ENCODE results near the gene SCARB1. TPM values are rescaled to one million over a fixed set of nuclear protein-coding genes. Genes with fewer than 3 reads are reported as not detected.
A peak's percentile ranks its signal among the peaks of the same experiment; 100 is the strongest.

SCARB1 gene
- total and polyA plus RNA-seq, 2 of the 13 experiments (the other 11 are each of a cell fraction or from before 2014, with no cell fraction given): 63.4 to 160 TPM

DNA sequence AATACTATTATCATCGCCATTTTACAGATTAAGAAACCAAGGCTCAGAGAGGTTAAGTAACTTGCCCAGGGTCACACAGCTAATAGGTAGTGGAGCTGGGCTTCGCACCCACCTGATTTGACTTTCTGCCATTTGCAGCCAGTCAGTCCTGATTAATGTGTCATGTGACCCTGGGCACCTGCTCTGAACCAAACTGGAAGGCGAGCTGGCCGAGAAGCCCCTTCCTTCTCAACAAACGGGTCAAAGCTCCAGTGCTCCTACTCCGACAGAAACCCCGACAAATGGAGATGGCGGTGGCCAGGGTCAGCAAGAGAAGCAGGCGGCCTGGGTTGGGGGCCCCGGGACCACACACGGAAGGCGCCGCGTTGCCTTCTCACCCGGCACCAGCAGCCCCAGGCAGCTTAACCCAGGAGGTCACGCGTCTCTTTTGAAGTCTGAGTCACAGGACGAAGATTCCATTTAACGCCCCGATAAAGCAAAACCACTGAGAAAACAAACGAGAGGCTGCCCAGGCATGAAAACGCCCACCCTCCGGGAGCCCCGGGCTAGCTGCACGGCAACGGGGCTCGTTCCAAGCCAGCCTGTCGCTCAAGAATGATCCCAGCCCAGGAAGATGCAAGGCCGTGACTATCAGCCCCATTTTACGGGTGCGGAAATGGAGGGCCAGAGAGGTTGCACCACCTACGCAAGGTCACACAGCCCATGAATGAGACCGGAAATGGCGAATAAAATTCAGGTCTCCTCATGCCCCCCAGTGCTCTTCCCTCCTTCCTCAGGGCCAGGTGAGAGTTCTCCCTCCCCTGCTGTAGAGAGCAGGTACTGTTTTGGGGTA, 124.8 kb downstream of the SCARB1 start (continued):
- TF ChIP-seq, protein P1, sequence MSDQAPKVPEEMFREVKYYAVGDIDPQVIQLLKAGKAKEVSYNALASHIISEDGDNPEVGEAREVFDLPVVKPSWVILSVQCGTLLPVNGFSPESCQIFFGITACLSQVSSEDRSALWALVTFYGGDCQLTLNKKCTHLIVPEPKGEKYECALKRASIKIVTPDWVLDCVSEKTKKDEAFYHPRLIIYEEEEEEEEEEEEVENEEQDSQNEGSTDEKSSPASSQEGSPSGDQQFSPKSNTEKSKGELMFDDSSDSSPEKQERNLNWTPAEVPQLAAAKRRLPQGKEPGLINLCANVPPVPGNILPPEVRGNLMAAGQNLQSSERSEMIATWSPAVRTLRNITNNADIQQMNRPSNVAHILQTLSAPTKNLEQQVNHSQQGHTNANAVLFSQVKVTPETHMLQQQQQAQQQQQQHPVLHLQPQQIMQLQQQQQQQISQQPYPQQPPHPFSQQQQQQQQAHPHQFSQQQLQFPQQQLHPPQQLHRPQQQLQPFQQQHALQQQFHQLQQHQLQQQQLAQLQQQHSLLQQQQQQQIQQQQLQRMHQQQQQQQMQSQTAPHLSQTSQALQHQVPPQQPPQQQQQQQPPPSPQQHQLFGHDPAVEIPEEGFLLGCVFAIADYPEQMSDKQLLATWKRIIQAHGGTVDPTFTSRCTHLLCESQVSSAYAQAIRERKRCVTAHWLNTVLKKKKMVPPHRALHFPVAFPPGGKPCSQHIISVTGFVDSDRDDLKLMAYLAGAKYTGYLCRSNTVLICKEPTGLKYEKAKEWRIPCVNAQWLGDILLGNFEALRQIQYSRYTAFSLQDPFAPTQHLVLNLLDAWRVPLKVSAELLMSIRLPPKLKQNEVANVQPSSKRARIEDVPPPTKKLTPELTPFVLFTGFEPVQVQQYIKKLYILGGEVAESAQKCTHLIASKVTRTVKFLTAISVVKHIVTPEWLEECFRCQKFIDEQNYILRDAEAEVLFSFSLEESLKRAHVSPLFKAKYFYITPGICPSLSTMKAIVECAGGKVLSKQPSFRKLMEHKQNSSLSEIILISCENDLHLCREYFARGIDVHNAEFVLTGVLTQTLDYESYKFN (CRISPR knock-in tag; conservative IDR thresholded peaks at IDR 0.05): 0 out of 2 replicates have a peak, but pooled peaks have one; percentile 23
- no peak for TF ChIP-seq EZH2 (conservative IDR thresholded peaks at IDR 0.05; ENCODE audit: low read depth, low read length)
- no peak for TF ChIP-seq ZNF343 (CRISPR knock-in tag; IDR thresholded peaks at IDR 0.05)
- TF ChIP-seq, protein P2, sequence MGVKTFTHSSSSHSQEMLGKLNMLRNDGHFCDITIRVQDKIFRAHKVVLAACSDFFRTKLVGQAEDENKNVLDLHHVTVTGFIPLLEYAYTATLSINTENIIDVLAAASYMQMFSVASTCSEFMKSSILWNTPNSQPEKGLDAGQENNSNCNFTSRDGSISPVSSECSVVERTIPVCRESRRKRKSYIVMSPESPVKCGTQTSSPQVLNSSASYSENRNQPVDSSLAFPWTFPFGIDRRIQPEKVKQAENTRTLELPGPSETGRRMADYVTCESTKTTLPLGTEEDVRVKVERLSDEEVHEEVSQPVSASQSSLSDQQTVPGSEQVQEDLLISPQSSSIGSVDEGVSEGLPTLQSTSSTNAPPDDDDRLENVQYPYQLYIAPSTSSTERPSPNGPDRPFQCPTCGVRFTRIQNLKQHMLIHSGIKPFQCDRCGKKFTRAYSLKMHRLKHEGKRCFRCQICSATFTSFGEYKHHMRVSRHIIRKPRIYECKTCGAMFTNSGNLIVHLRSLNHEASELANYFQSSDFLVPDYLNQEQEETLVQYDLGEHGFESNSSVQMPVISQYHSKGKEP (CRISPR knock-in tag; IDR thresholded peaks at IDR 0.05): no peak
- no peak for TF ChIP-seq SSRP1 (CRISPR knock-in tag; IDR thresholded peaks at IDR 0.05)
- TF ChIP-seq AKAP8 (CRISPR knock-in tag; IDR thresholded peaks at IDR 0.05): no peak
- no peak for TF ChIP-seq HDAC6 (IDR thresholded peaks at IDR 0.05; ENCODE audit: low read depth, low read length)
- TF ChIP-seq, protein P3, sequence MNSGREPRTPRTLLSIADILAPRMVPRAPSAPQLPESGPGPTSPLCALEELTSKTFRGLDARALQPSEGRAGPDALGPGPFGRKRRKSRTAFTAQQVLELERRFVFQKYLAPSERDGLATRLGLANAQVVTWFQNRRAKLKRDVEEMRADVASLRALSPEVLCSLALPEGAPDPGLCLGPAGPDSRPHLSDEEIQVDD (CRISPR knock-in tag; IDR thresholded peaks at IDR 0.05; ENCODE audit: borderline replicate concordance): no peak
- TF ChIP-seq FOSL1 (CRISPR knock-in tag; IDR thresholded peaks at IDR 0.05; ENCODE audit: borderline replicate concordance): peak; percentile 84
- TF ChIP-seq HDAC2 (CRISPR knock-in tag; IDR thresholded peaks at IDR 0.05): peak; percentile 21; the same call in 1 of the 2 replicates
- TF ChIP-seq, protein P4, sequence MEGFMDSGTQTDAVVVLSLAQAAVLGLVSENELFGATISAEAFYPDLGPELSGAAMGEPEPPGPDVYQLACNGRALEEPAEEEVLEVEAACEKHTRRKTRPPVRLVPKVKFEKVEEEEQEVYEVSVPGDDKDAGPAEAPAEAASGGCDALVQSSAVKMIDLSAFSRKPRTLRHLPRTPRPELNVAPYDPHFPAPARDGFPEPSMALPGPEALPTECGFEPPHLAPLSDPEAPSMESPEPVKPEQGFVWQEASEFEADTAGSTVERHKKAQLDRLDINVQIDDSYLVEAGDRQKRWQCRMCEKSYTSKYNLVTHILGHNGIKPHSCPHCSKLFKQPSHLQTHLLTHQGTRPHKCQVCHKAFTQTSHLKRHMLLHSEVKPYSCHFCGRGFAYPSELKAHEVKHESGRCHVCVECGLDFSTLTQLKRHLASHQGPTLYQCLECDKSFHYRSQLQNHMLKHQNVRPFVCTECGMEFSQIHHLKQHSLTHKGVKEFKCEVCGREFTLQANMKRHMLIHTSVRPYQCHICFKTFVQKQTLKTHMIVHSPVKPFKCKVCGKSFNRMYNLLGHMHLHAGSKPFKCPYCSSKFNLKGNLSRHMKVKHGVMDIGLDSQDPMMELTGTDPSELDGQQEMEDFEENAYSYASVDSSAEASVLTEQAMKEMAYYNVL (CRISPR knock-in tag; IDR thresholded peaks at IDR 0.05; ENCODE audit: borderline replicate concordance): no peak
- no peak for TF ChIP-seq ZFP36L1 (CRISPR knock-in tag; IDR thresholded peaks at IDR 0.05)
- TF ChIP-seq, protein P5, sequence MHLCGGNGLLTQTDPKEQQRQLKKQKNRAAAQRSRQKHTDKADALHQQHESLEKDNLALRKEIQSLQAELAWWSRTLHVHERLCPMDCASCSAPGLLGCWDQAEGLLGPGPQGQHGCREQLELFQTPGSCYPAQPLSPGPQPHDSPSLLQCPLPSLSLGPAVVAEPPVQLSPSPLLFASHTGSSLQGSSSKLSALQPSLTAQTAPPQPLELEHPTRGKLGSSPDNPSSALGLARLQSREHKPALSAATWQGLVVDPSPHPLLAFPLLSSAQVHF (CRISPR knock-in tag; IDR thresholded peaks at IDR 0.05): no peak
- TF ChIP-seq, protein P6, sequence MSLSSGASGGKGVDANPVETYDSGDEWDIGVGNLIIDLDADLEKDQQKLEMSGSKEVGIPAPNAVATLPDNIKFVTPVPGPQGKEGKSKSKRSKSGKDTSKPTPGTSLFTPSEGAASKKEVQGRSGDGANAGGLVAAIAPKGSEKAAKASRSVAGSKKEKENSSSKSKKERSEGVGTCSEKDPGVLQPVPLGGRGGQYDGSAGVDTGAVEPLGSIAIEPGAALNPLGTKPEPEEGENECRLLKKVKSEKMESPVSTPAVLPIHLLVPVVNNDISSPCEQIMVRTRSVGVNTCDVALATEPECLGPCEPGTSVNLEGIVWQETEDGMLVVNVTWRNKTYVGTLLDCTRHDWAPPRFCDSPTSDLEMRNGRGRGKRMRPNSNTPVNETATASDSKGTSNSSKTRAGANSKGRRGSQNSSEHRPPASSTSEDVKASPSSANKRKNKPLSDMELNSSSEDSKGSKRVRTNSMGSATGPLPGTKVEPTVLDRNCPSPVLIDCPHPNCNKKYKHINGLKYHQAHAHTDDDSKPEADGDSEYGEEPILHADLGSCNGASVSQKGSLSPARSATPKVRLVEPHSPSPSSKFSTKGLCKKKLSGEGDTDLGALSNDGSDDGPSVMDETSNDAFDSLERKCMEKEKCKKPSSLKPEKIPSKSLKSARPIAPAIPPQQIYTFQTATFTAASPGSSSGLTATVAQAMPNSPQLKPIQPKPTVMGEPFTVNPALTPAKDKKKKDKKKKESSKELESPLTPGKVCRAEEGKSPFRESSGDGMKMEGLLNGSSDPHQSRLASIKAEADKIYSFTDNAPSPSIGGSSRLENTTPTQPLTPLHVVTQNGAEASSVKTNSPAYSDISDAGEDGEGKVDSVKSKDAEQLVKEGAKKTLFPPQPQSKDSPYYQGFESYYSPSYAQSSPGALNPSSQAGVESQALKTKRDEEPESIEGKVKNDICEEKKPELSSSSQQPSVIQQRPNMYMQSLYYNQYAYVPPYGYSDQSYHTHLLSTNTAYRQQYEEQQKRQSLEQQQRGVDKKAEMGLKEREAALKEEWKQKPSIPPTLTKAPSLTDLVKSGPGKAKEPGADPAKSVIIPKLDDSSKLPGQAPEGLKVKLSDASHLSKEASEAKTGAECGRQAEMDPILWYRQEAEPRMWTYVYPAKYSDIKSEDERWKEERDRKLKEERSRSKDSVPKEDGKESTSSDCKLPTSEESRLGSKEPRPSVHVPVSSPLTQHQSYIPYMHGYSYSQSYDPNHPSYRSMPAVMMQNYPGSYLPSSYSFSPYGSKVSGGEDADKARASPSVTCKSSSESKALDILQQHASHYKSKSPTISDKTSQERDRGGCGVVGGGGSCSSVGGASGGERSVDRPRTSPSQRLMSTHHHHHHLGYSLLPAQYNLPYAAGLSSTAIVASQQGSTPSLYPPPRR (CRISPR knock-in tag; IDR thresholded peaks at IDR 0.05; ENCODE audit: borderline replicate concordance): no peak
- TF ChIP-seq ADNP (CRISPR knock-in tag; IDR thresholded peaks at IDR 0.05): peak; percentile 79; the same call in 1 of the 2 replicates
